NAMALWA (cell line): ENCODE measurements around the gene CSK.
A peak's percentile ranks its signal among the peaks of the same experiment; 100 is the strongest.
"Not testable (repeated sequence)": the region's sequence is repeated elsewhere in the genome, so short reads cannot be mapped to it uniquely, and the experiment has no call there.

ENCODE experiments used
- DNase-seq: peaks from one replicate; pipeline ENCODE4 v3.0.0-alpha.2; 2015; ENCODE audit warnings: low spot score

CSK gene

DNA sequence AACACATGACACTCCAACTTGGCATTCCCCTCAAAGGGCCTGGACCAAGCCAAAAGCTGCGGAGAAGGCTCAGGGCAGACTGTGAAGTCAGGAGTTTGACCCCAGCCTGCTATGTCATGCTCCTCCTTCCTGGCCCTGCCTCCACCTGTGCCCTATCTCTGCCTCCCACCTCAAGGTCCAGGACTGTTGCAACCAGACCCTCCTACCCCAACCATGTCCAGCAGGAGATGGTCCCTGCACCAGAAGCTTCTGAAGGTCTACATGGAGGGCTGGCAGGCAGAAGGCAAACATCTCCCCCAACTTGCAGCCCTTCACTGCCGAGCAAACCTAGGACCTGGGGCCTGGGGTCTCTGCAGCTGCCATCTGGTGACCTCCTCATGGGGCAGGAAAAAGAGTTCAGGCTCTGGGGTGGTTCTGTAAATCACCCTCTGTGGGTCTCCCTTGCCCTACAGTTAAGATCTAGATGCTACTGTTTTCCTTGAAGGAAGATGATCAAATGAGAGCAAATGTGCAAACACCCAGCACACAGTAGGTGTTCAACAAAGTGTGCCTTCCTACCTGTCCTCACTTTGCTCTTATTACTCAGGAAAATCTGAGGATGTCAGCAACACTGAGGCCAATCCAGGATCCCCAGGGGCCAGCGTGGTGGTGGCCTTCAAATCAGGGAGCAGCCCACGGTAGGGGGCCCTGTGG lies 11.5 kb upstream of the CSK start:
- no peak for DNase-seq

DNA sequence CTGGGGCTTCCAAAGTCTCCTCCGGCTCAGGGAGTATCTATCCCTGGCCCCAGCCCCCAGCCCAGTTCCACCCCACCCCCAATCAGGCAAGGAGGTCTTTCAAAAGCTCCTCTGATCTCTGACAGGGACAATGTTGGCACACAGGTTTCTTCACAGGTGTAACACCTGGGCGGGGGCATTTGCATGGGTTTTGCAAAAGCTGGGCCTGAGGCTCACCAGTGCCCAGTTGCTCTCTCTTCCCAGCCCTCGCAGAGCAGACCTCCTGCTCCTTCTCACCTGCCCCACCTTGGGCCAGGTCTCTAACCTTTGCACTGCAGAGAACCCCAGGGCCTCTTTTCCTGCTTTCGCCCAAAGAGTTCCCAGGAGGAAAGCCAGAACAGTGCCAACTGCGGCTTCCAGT lies 8.6 kb upstream of the CSK start:
- no peak for DNase-seq

DNA sequence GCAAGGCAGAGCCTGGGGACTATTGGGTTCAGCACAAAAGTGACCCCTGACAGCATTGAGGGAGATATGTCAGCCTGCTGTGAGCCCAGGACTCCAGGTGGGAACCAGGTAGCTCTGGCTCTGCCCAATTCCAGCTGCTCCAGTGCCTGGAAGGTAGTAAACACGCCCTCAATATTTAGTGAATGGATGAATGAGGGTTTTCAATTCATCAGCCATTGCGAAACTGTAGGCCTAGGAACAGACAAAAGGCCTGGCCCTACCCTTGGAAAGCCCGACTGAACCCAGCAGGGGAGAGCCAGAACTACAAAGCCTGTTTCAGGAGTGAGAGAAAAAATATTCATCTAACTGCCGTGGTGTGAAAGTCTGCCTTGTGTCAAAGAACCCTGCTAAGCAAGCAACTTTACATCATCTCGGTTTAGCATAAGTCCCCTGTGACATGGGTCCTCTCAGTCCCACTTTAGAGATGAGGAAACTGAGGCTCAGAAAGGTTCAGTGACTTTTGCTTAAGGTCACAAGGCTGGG lies 8.1 kb upstream of the CSK start:
- peak; percentile 31 for DNase-seq

DNA sequence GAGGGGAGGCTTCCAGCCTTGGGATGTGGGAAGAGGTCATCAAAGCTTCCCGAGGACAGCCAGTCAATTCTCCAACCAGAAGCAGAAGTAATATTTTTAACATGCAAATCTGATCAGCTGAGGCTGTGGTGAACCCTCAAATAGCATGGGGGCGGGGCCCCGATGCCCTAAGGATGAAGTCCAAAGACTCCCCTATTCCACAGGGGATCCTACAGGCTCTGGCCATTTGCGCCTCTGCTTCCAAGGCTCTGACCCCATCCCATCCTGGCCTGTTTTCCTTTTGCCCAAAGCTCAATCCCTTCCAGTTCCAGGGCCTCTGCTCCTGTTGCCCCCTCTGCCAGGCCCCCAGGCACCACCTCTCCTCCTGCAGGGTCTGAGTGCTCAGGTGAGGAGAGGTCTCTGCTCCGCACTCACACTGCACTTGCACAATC lies 6.7 kb upstream of the CSK start:
- DNase-seq: peak; percentile 53

DNA sequence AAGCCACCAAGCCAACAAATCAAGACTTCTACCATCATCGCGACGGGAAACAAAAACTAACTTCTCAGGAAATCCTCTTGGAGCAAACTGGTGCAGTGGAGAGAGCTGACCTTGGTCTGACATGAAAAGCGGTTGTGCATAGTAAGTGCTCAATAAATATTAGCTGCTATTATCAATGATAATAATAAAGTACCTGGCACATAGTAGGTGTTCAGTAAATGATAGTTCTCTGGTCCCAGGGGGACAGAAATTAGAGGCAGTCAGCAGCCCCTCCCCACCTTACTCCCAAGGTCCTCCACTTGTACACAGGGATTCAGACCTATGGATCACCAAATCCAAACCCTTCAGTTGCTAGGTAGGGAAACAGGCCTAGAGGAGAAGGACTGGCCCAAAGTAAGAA lies 6.0 kb upstream of the CSK start:
- no peak for DNase-seq

DNA sequence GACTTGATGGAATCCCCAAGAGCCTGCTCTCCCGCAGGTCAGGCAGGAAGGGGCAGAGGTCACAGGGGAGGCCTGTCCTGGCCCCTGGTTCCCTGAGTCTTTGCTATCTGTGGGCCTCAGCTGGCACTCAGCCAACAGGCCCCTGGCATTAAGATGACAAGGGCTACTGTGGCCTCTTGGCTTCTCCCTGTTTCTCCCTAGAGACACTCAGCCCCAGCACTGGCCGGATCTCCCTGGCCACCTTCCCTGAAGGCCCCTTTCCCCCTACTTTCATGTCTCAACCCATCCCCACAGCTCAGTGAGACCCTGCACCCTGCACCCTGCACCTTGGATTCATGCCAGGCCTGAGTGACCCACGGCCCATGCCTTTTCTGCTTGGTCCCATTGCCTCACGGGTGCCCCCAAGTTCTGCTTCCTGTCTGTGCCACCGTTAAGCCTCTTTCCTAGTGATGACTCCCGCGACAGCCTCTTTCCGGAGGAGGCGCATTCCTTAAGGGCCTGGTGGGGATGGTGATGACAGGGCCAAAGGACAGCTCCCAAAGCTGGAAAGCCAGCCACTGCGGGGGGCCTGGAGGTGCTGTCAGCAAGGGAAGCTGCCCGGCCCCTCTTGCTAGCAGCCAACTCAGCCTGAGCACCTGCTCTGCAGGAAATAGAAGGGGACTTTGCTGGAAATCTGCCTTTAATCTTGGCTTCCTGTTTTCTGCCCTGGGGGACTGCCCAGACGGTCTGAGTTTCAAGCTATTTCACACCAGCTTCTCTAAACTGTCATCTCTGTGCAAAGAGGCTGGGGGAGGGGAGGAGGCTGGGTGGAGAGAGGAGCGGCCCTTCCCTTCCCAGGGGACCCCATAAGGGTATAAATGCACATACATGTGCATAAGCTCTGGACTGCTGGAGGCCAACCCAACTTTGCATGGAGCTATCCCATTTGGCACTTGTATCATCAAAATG lies 4.8 kb upstream of the CSK start:
- peak; percentile 95 for DNase-seq

DNA sequence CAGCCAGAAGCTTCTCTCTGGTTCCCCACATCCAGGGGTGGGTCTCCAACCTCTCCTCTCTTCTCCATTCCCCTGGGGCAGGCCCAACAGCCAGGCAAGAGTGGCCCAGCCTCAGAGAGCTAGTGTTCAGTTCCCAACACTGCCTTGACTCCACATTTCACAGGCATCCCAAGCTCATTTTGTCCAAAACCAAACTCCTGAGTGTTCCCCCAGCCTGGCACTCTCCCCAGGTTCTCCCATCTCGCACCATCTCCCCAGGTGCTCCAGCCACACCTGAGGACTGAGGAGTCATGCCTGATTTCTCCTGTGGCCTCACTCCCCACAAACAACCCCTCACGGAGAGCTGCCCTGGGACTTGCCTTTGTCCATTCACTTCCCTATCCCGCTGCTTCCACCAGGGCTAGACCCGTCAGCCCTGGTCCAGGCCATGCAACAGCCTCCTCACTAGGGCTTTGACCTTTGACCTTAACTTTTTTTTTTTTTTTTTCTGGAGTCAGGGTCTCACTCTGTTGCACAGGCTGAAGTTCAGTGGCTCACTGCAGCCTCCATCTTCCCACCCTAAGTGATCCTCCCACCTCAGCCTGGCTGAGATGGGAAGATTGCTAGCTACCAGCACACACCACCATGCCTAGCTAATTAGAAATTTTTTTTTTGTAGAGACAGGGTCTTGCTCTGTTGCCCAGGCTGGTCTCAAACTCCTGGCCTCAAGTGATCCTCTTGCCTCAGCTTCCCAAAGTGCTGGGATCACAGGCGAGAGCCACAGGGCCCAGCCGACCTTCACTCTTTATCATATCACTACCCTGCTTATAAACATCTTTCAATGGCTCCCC lies 3.9 kb upstream of the CSK start:
- no peak for DNase-seq

DNA sequence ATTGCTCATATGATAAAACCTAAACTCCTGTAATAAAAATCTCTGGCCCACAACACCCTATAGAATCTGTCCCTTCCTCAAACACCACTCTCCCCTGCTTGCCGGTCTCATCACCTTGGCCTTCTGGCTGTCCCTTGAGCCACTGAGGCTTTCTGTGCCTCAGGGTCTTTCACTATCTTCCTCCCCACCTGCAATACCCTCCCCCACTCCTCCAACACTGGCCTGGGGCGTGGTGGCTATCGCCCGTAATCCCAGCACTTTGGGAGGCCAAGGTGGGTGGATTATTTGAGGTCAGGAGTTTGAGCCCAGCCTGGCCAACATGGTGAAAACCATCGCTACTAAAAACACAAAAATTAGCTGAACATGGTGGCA lies 3.3 kb upstream of the CSK start:
- DNase-seq: no peak

DNA sequence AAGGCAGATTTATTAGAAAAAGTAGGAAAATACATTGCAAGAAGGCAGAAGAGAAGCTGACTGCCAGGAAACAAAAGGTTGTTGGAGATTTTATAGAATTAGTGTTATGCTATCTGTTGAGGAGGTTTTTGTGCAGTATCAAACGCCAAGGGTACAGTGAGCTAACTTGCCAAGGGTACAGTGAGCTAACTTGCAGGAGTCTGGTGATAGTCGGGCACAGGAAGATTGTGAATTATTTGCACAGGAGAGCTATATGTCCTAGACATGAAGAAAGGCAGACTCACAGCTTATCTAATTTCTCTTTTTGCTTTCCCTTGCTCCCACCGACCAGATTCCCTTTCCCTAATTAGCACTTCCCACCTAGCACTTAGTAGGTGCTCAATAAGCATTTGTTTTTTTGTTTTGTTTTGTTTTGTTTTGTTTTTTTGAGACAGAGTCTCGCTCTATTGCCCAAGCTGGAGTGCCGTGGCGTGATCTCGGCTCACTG lies 2.7 kb upstream of the CSK start:
- DNase-seq: peak; percentile 53

DNA sequence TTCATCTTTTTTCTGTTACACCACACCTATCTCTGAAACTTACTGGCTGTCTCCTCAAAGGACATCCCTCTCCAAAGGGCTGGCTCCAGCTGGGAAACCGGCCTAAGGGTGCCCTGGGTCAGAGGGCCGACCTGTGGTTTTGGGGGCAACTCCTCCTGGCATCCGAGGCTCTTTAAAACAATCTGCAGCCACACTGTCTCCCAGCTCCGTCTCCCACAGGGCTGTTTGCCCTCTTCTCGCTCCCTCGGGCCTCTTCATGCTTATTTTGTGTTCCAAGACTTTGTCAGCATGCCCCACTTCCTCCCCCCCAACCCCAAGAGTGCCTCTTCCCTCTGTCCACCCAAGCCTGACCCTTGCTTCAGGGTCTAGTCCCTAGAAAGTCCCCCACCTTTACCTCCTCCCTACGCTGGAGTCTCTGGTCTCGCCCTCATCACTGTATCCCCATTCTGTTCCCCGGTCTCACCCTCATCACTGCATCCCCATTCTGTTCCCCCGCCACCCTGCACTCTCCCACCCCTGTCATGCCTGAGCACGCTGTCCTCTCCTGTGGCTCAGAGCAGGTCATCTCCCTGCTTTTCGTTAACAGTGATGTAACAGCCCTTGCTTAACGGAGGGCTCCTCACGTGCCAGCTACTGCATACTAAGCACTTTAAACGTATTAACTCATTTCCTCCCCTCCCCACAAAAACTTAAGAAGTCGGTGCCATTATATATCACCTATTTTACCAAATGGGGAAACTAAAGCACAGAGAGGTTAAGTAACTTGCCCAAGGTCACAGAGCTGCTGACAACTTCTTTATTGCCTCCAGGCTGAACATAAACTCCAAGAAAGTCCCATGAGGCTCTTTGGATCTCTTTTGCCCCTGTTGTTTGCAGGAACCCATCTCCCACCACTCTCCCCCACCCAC lies 1.1 kb upstream of the CSK start:
- peak; percentile 80 for DNase-seq

DNA sequence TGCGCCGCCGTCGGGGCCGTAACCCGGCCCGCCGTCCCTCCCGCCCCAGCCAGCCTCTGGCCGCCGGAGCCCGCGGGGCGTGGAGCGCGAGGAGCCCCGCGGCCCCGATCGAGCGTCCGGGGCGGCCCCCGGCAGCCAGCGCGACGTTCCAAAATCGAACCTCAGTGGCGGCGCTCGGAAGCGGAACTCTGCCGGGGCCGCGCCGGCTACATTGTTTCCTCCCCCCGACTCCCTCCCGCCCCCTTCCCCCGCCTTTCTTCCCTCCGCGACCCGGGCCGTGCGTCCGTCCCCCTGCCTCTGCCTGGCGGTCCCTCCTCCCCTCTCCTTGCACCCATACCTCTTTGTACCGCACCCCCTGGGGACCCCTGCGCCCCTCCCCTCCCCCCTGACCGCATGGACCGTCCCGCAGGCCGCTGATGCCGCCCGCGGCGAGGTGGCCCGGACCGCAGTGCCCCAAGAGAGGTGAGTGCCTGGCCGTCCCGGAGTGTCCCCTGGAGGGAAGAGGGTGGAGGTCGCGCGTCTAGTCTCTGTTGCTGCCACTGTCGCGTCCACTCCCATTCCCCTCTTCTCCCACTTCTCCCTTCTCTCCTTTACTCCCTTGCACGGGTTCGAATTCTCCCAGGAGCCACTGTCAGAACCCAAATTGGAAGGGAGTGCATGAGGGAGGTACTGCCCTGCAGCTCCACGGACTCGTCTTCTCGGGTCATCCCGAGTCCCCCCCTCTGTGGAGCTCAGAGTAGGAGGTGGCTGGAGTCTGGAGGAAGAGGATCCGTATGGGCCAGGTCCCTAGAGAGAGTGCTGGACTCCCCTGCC lies 585 bp downstream of the CSK start:
- peak; percentile 56 for DNase-seq

DNA sequence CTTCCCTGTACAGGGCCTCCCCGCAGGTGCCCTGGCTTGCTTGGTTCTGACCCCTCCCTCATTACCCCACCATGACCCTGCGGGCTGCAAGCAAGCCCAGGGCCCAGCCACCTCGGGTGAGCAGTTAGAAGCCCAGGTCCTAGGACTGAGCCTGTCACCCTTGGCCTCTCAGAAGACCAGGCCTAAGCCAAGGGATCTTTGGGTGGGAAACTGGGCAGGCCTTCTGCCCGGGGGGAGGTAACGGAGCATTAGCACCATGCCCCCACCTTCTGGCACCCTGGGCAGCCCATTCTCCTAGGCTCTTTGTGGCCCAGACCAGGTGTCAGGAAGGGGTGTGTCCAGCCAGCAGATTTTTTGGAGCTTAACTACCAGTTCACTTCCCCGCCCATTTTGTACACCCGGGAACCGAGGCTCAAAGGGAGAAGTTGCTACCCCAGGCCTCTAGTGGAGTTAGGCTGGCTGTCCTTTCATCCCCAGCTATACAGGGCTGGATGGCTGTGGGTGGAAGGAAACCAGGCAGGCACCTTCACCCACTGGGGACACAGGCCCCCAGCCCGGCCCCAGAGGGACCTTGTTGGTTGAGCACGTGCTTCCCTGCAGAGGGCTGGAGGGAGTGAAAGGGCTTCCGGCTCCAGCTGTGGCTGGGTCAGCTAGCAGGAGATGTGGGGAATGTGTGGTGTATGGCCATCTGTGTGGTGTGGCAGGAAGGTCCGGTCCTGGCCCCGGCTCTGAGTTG lies 1.4 kb downstream of the CSK start:
- DNase-seq: peak; percentile 86

DNA sequence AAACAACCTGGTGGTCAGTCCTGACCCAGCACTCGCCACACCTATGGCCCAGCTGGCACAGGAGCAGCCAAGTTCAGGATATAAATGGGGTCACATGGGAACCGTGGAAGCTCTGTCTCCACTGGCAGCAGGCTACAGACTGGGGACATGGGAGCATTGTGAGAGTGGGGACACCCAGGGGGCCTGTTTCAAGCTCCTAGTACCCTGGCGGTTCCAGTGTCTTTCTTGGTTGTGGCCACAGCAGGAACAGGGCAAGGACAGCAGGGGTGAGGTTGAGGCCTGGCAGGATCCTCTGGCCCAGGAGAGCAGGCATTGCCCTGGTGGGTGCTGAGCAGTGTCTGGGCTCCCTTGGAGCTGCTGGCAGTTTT lies 1.9 kb downstream of the CSK start:
- peak; percentile 44 for DNase-seq

DNA sequence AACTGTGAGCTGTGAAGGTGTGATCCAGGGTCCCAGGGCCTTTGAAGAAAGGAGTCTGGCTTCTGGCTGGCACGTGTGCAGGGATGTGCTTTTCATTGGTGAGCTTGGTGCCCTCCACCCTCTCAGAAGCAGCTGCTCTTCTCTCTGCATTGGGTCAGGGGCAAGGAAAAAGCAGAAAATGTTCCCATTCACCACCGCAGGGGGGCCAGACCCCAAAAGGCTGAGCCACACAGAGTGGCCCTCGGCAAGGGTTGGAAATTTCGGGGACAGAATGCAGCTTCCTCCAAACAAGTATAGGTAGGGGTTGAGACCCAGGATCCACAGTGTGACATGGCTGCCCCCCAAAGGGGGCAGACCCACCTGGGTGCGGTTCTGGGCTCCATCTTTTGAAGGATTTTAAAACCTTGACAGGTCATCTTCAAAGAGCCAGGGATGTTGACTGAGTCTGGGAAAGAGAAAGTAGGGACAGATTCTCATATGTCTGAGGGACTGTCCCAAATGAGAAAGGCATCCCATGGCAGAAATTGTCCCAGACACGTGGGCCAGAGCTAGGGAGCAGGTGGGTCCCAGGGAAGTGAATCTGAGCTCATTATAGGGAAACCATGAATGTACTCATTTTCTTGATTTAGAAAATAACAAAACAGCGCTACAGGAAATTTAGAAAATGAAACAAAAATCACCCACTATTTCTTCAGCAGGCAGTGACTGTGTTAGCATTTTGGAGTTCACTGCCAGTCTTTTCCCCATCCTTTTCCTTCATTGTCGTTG lies 2.7 kb downstream of the CSK start:
- DNase-seq: peak; percentile 84

DNA sequence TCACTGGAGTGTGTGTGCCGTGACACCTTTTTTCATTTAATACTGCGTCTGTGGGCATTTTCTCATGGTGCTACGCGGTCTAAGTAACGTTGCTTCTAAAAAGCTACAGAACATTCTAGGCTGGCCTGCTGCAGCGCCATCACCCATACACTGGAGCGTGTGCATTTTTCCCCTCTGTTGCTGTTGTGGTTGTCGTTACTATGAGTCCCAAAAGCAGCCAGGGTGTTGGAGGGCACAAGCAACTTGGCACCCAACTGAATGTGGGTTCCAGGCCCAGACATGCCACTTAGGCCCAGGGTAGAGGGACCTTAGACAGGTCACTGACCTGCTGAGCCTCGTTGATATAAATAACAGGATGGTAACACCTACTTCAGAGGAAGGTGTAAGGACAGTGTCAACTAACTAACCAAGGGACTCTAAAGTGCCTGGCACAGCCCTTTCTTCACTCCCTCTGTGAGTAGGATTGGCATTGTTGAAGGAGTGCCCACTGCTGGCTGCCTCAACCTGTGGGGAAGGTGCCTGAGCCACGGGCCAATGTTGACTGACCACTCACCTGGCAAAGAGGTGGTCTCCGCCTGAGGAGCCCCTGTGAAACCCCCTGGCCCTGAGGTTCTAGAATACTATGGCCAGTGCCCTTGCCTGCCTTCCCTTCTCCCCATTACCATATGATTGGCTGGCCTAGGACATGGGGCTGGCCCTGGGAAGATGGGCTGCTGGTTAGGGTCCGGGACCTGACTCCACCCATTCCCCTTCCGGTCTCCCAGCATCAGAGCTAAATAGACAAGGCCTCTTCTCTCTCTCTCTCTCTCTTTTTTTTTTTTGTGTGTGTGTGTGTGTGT lies 3.5 kb downstream of the CSK start:
- peak; percentile 61 for DNase-seq

DNA sequence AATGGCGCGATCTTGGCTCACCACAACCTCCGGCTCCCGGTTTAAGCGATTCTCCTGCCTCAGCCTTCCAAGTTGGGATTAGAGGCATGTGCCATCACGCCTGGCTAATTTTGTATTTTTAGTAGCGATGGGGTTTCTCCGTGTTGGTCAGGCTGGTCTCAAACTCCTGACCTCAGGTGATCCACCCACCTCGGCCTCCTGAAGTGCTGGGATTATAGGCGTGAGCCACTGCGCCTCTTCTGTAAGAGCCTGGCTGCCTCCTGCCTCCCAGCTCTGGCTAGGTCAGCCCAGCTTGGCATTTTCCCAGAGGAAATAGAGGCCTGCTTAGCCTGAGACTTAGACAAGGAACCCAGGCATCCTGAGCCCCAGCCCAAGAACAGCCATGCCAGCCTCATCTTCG lies 4.2 kb downstream of the CSK start:
- not testable (repeated sequence) for DNase-seq

DNA sequence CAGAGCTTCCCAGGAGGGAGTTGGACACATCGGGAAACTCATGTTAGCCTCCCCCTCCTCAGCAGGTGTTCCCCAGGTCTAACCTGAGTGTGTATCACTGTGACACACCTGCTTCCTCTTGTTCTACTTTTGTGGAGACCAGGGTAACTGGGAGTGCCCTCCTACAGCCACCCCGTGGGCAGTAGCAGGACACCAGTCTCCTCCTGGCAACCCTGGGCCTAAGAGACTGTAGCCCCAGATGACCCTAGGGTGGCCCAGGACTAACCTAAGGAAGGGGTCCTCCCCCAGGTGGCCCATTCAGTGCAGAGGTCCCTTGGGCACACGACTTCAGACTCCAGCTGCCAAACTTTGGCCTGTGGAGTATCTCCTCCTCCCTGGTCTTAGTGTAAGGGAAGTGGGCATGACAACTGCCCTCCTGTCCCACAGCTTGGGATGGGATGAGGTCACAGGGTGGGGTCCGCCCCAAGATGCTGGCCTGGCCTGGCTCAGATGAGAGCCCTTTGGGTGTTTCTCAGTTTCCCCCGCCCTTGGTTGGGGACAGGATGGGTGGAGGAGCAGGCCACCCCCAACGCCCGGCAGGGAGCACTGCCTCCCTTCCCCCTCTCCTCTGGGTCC lies 4.8 kb downstream of the CSK start:
- peak; percentile 53 for DNase-seq
